GM19193 (cell line): ENCODE results near the gene COQ8A.

Experiments used
- POLR2A ChIP-seq: IDR thresholded peaks from 4 replicates; pipeline ENCODE4 v1.6.1; 2011; ENCODE audit not compliant: insufficient read depth, insufficient read length; ENCODE audit errors: extremely low read depth

COQ8A gene

GRCh38 chr1:226983247-226983991, 43.3 kb downstream of the COQ8A start:
- no peak for TF ChIP-seq POLR2A

- TF ChIP-seq POLR2A: no peak
Observed at GRCh38 chr1:226983992-226984364, 43.9 kb downstream of the COQ8A start.

- no peak for TF ChIP-seq POLR2A
Observed at GRCh38 chr1:226984521-226985238, 44.6 kb downstream of the COQ8A start.

- no peak for TF ChIP-seq POLR2A
Observed at GRCh38 chr1:226985239-226985838, 45.2 kb downstream of the COQ8A start.

- TF ChIP-seq POLR2A: no peak
Observed at GRCh38 chr1:226985839-226986463, 45.9 kb downstream of the COQ8A start.

- TF ChIP-seq POLR2A: no peak
Observed at GRCh38 chr1:226986496-226987178, 46.5 kb downstream of the COQ8A start.

- TF ChIP-seq POLR2A: no peak
Observed at GRCh38 chr1:226987179-226987536, 47.1 kb downstream of the COQ8A start.

- TF ChIP-seq POLR2A: no peak
Observed at GRCh38 chr1:226987623-226988333, 47.7 kb downstream of the COQ8A start.

GRCh38 chr1:226988334-226988666, 48.2 kb downstream of the COQ8A start:
- no peak for TF ChIP-seq POLR2A

- TF ChIP-seq POLR2A: no peak
Observed at GRCh38 chr1:226989085-226989920, 49.2 kb downstream of the COQ8A start.

- TF ChIP-seq POLR2A: no peak
Observed at GRCh38 chr1:226990133-226990716, 50.1 kb downstream of the COQ8A start.

- no peak for TF ChIP-seq POLR2A
Observed at GRCh38 chr1:226991920-226992319, 51.8 kb downstream of the COQ8A start.
